ENCODE measurements around the gene NUTM1. TPM values are rescaled to one million over a fixed set of nuclear protein-coding genes. Genes with fewer than 3 reads are reported as not detected.

Gene NUTM1
- total RNA-seq, 1 donor from 2014 or later, result not detected

GRCh38 chr15:34365836-34366235, 22.7 kb downstream of the NUTM1 start:
- Mint-ChIP-seq H3K4me1 (ENCODE audit: low read depth) (peaks cover 28% of the 10 kb centered on the region), H3K27me3 (ENCODE audit: low read depth) (no peaks in the 10 kb centered on the region), H3K36me3 (ENCODE audit: low read depth) (peaks cover 12% of the 10 kb centered on the region), H3K4me3 (ENCODE audit: unreplicated experiment) (peak overlapping the region; percentile 97), H3K27ac (ENCODE audit: unreplicated experiment) (no peak overlapping the region), H3K9me3 (ENCODE audit: low read depth) (no peaks in the 10 kb centered on the region)
- DNase-seq (ENCODE audit: low spot score), result no peak
- TF ChIP-seq CTCF (IDR thresholded peaks at IDR 0.05), result no peak

- Mint-ChIP-seq H3K4me1 (ENCODE audit: low read depth) (peaks cover 28% of the 10 kb centered on the region), H3K9me3 (ENCODE audit: low read depth) (no peaks in the 10 kb centered on the region), H3K27me3 (ENCODE audit: low read depth) (no peaks in the 10 kb centered on the region), H3K27ac (ENCODE audit: unreplicated experiment) (peak overlapping the region; percentile 85), H3K4me3 (ENCODE audit: unreplicated experiment) (peak overlapping the region; percentile 97), H3K36me3 (ENCODE audit: low read depth) (peaks cover 8% of the 10 kb centered on the region)
- TF ChIP-seq CTCF (IDR thresholded peaks at IDR 0.05), result no peak
- DNase-seq (ENCODE audit: low spot score), result no peak
Observed at GRCh38 chr15:34366271-34367065, 23.4 kb downstream of the NUTM1 start.

- Mint-ChIP-seq H3K4me3 (ENCODE audit: unreplicated experiment) (peak within 1 kb of the TSS; percentile 97), H3K27me3 (ENCODE audit: low read depth) (no peaks in the 10 kb centered on the region), H3K9me3 (ENCODE audit: low read depth) (no peaks in the 10 kb centered on the region), H3K27ac (ENCODE audit: unreplicated experiment) (peak within 1 kb of the TSS; percentile 88), H3K36me3 (ENCODE audit: low read depth) (peaks cover 5% of the 10 kb centered on the region), H3K4me1 (ENCODE audit: low read depth) (peaks cover 28% of the 10 kb centered on the region)
- DNase-seq (ENCODE audit: low spot score), result peak; percentile 95
- TF ChIP-seq CTCF (IDR thresholded peaks at IDR 0.05), result peak; percentile 99
Observed at GRCh38 chr15:34367101-34368081, 24.3 kb downstream of the NUTM1 start, which contains the start of gene LPCAT4. LPCAT4 (minus strand) TSS chr15:34367196; CDS start chr15:34367100, 96 bp downstream.

GRCh38 chr15:34370129-34370528, 27.0 kb downstream of the NUTM1 start:
- Mint-ChIP-seq H3K9me3 (ENCODE audit: low read depth) (no peaks in the 10 kb centered on the region), H3K36me3 (ENCODE audit: low read depth) (no peaks in the 10 kb centered on the region), H3K4me3 (ENCODE audit: unreplicated experiment) (no peak overlapping the region), H3K27me3 (ENCODE audit: low read depth) (no peaks in the 10 kb centered on the region), H3K4me1 (ENCODE audit: low read depth) (peaks cover 20% of the 10 kb centered on the region), H3K27ac (ENCODE audit: unreplicated experiment) (no peak overlapping the region)
- DNase-seq (ENCODE audit: low spot score), result no peak
- TF ChIP-seq CTCF (IDR thresholded peaks at IDR 0.05), result no peak

- Mint-ChIP-seq H3K27ac (ENCODE audit: unreplicated experiment) (no peak overlapping the region), H3K36me3 (ENCODE audit: low read depth) (no peaks in the 10 kb centered on the region), H3K4me1 (ENCODE audit: low read depth) (peaks cover 16% of the 10 kb centered on the region), H3K9me3 (ENCODE audit: low read depth) (no peaks in the 10 kb centered on the region), H3K27me3 (ENCODE audit: low read depth) (no peaks in the 10 kb centered on the region), H3K4me3 (ENCODE audit: unreplicated experiment) (no peak overlapping the region)
- no peak for TF ChIP-seq CTCF (IDR thresholded peaks at IDR 0.05)
- DNase-seq (ENCODE audit: low spot score), result no peak
Observed at GRCh38 chr15:34370643-34371042, 27.5 kb downstream of the NUTM1 start.

All from chondrocyte (in vitro differentiated cells).